Subcutaneous abdominal adipose tissue (tissue), 5 donors: ENCODE results near the gene CHST9.
"Not testable (repeated sequence)": the region's sequence is repeated elsewhere in the genome, so short reads cannot be mapped to it uniquely, and the experiment has no call there.

Experiments
- H3K27ac ChIP-seq: one replicate; pipeline ENCODE4 v1.7.0; 2013; ENCODE audit warnings: low read depth, mild to moderate bottlenecking, inconsistent platforms, low read length, moderate library complexity
- H3K27me3 ChIP-seq, 5 donors: one replicate each; pipeline ENCODE4 v1.7.0; 2013; ENCODE audit warnings: low read length in 5 of 5, inconsistent platforms in 1 of 5; ENCODE audit not compliant: control insufficient read depth in 5 of 5, insufficient read depth in 4 of 5
- H3K36me3 ChIP-seq, 5 donors: one replicate each; pipeline ENCODE4 v1.7.0; 2013; ENCODE audit warnings: low read length in 5 of 5; ENCODE audit not compliant: control insufficient read depth in 5 of 5, insufficient read depth in 5 of 5
- H3K4me1 ChIP-seq, 5 donors: one replicate each; pipeline ENCODE4 v1.7.0; 2013; ENCODE audit warnings: low read length in 5 of 5, mild to moderate bottlenecking in 3 of 5, moderate library complexity in 1 of 5; ENCODE audit not compliant: control insufficient read depth in 5 of 5, insufficient read depth in 5 of 5
- H3K4me3 ChIP-seq, 5 donors: one replicate each; pipeline ENCODE4 v1.7.0; 2013; ENCODE audit warnings: low read length in 5 of 5, low read depth in 1 of 5
- H3K9ac ChIP-seq, 5 donors: one replicate each; pipeline ENCODE4 v1.7.0; 2013; ENCODE audit warnings: low read length in 5 of 5, mild to moderate bottlenecking in 4 of 5, moderate library complexity in 3 of 5
- H3K9me3 ChIP-seq, 5 donors: one replicate each; pipeline ENCODE4 v1.7.0; 2013; ENCODE audit warnings: low read length in 5 of 5; ENCODE audit not compliant: control insufficient read depth in 5 of 5
- donor health status: healthy.
- donor health status: healthy.
- donor health status: healthy.
- donor health status: healthy.
- donor health status: healthy.

The CHST9 gene

DNA sequence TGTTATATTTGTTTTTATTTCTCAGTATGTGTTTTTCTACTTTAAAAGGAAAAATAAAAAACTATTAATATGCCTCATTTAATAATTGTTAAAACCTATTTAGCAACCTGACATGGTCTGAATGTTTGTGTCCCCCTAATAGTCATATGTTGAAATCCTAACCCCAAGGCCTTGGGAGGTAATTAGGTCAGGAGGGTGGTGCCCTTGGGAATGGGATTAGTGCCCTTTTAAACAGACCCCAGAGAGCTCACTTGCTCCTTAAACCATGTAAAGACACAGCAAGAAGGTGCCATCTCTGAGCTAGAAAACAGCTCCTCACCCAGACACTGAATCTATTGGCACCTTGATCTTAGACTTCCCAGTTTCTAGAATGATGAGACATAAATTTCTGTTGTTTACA lies 71.8 kb downstream of the CHST9 start:
- H3K27ac ChIP-seq: no peak overlapping the region
- H3K27me3 ChIP-seq: no peaks in the 10 kb centered on the region
- no peaks in the 10 kb centered on the region for H3K36me3 ChIP-seq
- no peak overlapping the region for H3K9ac ChIP-seq
- H3K4me1 ChIP-seq: no peaks in the 10 kb centered on the region
- peaks cover 0 to 5% (median 0%) of the 10 kb centered on the region in 5 donors for H3K9me3 ChIP-seq
- no peak overlapping the region for H3K4me3 ChIP-seq

DNA sequence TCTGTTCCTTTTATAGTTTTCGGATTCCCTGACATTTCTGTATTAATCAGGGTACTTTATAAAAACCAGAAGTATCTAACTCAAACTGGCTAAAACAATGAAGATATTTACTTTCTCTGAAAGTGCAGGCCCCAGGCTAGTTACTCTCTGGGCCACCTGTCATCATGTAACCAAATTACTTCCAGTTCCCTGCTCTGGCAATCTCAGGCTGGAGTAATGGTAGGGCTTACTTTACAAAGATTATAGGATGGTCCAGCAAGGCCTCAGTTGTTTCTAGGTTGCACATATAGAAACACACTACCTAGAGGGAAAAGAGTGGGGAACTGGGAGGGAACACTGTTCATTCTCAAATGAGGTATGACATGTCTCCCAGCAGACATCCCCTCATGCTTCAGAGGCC lies 74.8 kb downstream of the CHST9 start:
- Histone ChIP-seq H3K9ac (no peak overlapping the region), H3K27ac (no peak overlapping the region), H3K36me3 (no peaks in the 10 kb centered on the region), H3K27me3 (no peaks in the 10 kb centered on the region), H3K4me3 (no peak overlapping the region), H3K9me3 (peaks cover 0 to 5% (median 0%) of the 10 kb centered on the region in 5 donors), H3K4me1 (no peaks in the 10 kb centered on the region)

DNA sequence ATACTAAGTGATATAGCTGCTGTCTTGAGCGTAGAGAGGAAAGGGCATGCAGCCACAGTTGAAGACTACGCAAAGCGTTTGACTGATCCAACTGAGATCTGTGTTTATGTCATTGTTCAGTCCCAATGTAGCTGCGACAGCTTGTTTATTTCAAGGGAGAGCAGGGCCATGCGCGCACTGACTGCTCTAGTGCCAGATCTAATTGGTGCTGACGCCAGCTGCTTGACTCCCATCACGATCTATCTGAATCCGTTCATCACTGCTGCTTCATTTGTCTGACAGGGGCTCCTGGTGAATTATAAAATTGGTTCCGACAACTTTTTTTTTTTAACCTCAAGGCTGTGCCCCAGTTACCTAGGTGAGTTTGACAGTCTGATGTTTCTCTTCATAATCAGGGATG lies 75.7 kb downstream of the CHST9 start:
- Histone ChIP-seq H3K9me3 (peaks cover 0 to 5% (median 0%) of the 10 kb centered on the region in 5 donors), H3K4me1 (no peaks in the 10 kb centered on the region), H3K27me3 (no peaks in the 10 kb centered on the region), H3K36me3 (no peaks in the 10 kb centered on the region), H3K4me3 (no peak overlapping the region), H3K27ac (no peak overlapping the region), H3K9ac (no peak overlapping the region)

DNA sequence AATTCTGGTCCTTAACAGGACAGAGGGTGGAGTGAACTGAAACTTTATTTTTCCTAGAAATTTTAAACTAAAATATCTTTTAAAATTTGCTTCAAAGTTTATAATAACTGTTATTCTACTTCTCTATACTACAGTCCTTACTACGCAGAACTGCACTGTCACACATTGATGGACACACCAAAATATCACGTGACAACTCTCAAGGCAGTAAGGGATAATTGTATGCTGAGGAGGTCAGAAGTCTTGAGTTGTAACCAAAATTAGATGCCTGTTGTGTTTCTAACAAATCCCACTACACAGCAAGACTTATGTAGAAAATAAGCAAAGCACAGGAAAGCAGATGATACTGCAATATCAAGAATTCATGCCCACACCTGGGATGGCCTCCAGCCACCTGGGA lies 76.3 kb downstream of the CHST9 start:
- Histone ChIP-seq H3K9ac (no peak overlapping the region), H3K4me3 (no peak overlapping the region)

DNA sequence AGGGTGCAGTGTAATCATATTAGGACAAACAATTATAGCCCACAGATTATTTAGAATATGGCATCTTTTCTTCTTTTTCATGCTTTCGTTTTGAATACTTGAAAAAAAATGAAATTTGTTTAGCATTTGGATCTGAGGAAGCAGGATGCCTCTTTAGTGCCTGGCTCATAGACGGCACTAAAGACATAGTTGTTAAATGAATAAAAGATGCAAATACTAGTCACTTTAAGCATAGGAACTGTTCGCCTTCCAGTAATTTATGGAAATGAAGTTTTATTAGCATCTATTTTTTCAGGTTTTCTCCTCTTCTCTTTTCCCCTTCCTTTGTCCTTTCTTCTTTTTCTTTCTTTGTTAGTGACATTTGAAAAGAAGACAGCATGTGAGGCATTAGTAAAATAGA lies 80.4 kb downstream of the CHST9 start:
- Histone ChIP-seq H3K36me3 (no peaks in the 10 kb centered on the region), H3K4me1 (no peaks in the 10 kb centered on the region), H3K9me3 (no peaks in the 10 kb centered on the region), H3K27ac (no peak overlapping the region), H3K27me3 (no peaks in the 10 kb centered on the region), H3K4me3 (no peak overlapping the region), H3K9ac (no peak overlapping the region)

More for the DNA sequence above, 76.3 kb downstream of the CHST9 start:
- peaks cover 0 to 5% (median 0%) of the 10 kb centered on the region in 5 donors for H3K9me3 ChIP-seq
- H3K36me3 ChIP-seq: no peaks in the 10 kb centered on the region
- no peaks in the 10 kb centered on the region for H3K27me3 ChIP-seq
- H3K27ac ChIP-seq: no peak overlapping the region
- H3K4me1 ChIP-seq: no peaks in the 10 kb centered on the region

DNA sequence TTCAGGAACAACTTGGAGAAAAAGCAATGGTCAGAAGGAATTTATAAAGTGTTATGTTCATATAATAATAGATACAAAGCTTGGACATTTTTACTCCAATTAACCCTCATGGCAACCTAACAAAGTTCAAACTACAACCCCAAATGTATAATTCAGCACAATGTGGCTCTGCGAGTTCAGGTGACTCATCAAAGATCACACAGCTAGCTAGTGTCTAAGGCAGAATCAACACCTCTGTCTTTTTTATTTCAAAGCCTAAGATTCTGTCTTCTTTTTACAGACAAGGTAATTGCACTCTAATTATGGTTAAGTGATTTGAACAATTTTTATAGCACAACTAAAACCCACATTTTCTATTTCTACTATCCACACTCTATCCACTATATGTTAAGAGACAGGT lies 90.5 kb downstream of the CHST9 start:
- Histone ChIP-seq H3K9me3 (no peaks in the 10 kb centered on the region), H3K4me3 (no peak overlapping the region), H3K36me3 (no peaks in the 10 kb centered on the region), H3K27ac (no peak overlapping the region), H3K4me1 (no peaks in the 10 kb centered on the region), H3K27me3 (no peaks in the 10 kb centered on the region), H3K9ac (no peak overlapping the region)

DNA sequence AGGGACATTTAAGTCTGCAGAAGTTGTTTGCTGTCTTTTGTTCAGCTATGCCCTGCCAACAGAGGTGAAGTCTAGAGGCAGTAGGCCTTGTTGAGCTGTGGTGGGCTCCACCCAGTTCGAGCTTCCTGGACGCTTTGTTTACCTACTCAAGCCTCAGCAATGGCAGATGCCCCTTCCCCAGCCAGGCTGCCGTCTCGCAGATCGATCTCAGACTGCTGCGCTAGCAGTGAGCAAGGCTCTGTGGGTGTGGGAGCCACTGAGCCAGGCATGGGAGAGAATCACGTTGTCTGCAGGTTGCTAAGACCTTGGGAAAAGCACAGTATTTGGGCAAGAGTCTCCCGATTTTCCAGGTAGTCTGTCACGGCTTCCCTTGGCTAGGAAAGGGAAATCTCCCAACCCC lies 91.8 kb downstream of the CHST9 start:
- not testable (repeated sequence) for H3K4me1 ChIP-seq, H3K9me3 ChIP-seq, H3K27ac ChIP-seq, H3K4me3 ChIP-seq, H3K9ac ChIP-seq, H3K36me3 ChIP-seq, H3K27me3 ChIP-seq

DNA sequence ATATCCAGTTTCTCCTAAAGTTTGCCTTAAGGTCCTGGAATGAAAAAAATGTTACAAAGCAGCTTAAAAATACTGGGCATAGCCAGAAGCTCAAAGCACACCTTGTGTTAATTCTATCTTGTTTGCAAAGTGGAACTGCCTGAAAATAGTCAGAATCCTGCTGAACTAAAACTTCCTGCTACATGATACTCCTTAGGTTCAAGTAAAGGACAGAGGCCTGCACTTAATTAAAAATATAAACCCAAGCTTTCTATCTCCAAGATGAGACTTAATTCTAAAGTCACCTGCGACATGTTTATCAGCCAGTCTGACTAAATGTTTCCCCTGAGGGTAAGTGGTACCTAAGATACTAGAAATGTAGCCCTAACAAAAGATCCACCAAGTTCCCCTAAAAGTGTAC lies 103.4 kb downstream of the CHST9 start:
- Histone ChIP-seq H3K9ac (no peak overlapping the region), H3K9me3 (no peaks in the 10 kb centered on the region), H3K4me3 (no peak overlapping the region), H3K4me1 (no peaks in the 10 kb centered on the region), H3K27ac (no peak overlapping the region), H3K36me3 (no peaks in the 10 kb centered on the region), H3K27me3 (no peaks in the 10 kb centered on the region)

DNA sequence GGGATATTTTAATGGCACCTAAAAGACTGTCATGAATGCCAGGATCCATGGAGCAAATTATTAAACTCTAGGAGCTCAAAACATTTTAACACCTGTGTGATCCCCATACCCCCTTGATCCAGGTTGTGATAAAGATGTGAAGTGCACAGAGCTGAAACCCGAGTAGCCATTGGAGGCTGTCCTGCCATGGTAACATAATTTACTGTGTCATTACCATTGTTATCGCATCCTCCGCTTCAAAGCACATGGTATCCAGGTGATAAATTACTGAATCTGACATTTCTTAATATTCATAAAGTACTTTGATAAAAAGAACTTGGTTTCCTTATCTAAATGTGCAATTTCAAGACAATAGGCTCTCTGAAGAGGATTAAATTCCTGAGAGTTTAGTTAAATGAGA lies 109.3 kb downstream of the CHST9 start:
- Histone ChIP-seq H3K27me3 (no peaks in the 10 kb centered on the region), H3K9me3 (no peaks in the 10 kb centered on the region), H3K36me3 (no peaks in the 10 kb centered on the region), H3K4me1 (no peaks in the 10 kb centered on the region), H3K9ac (no peak overlapping the region), H3K27ac (no peak overlapping the region), H3K4me3 (no peak overlapping the region)

DNA sequence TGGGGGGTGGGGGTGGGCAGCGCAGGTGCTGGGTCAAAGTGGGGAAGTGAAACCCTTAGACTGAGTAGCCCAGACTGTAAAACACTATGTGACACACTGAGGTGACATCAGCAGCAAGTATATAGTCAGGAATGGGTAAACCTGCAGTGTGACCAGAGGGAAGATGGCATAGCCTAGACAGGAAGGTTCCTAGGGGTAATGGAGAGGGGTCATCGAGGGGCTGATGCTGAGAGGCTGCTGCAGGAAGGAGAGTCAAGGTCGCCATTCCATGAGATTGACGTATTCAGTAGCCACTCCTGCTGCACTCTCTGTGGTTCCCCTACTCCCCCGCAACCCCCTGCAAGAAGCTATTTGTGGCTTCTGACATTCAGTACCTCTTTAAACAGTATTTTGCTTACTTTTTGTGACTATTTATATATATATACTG lies 111.7 kb downstream of the CHST9 start:
- Histone ChIP-seq H3K36me3 (no peaks in the 10 kb centered on the region), H3K9ac (no peak overlapping the region), H3K27me3 (no peaks in the 10 kb centered on the region), H3K4me1 (no peaks in the 10 kb centered on the region), H3K4me3 (no peak overlapping the region), H3K9me3 (no peaks in the 10 kb centered on the region), H3K27ac (no peak overlapping the region)

DNA sequence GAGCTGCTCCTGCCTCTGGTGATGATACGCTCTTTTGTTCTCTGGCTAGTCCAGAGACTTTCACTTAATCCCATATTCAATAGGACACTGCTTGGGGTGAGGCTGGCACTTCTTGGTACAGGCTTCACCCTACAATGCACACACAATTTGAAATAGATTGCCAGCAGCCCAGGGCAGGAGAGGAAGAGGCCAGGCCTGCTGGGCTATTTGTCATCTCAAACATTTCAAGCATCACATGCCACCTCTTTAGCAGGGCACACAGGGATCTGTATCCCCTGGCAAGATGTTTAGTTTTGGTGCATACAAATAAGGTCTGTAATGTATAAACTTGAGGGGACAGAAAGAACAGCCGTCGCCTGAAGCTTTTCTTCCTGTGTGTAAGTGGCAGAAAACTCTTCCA lies 120.4 kb downstream of the CHST9 start:
- H3K27ac ChIP-seq: no peak overlapping the region
- H3K9ac ChIP-seq: no peak overlapping the region
- H3K36me3 ChIP-seq: no peaks in the 10 kb centered on the region
- no peak overlapping the region for H3K4me3 ChIP-seq
- no peaks in the 10 kb centered on the region for H3K27me3 ChIP-seq
- no peaks in the 10 kb centered on the region for H3K9me3 ChIP-seq
- no peaks in the 10 kb centered on the region for H3K4me1 ChIP-seq
